HepG2 (cell line): Measurements from ENCODE around the gene GLUL. TPM values are rescaled to one million over a fixed set of nuclear protein-coding genes. Genes with fewer than 3 reads are reported as not detected.
A peak's percentile ranks its signal among the peaks of the same experiment; 100 is the strongest.

Experiments
- DDIT3 ChIP-seq: sonication (generic); formaldehyde crosslinking; IDR thresholded peaks from 2 replicates; pipeline ENCODE4 v1.4.0; 2020; ENCODE audit warnings: mild to moderate bottlenecking, missing genetic modification reagents
- FOXA1 ChIP-seq, 2 experiments: fragments of 450-650 bp in 1 of 2; sonication (generic) in 1 of 2; formaldehyde crosslinking in 1 of 2; IDR thresholded peaks; 2 replicates each; pipeline versions ENCODE4 v1.4.0 to v1.6.1; 2016 to 2020; ENCODE audit warnings: missing genetic modification reagents in 1 of 2
- GABPA ChIP-seq, 2 experiments: IDR thresholded peaks; 2 replicates each; pipeline ENCODE4 v1.6.1; 2011 to 2016; ENCODE audit warnings: low read depth in 2 of 2, low read length in 1 of 2, missing biosample characterization in 1 of 2, missing genetic modification characterization in 1 of 2
- GPBP1L1 ChIP-seq: sonication (generic); formaldehyde crosslinking; IDR thresholded peaks from 2 replicates; pipeline ENCODE4 v1.5.0; 2020; ENCODE audit warnings: mild to moderate bottlenecking, missing genetic modification reagents
- RXRB ChIP-seq: IDR thresholded peaks from 2 replicates; pipeline ENCODE4 v1.6.1; 2016; ENCODE audit warnings: borderline replicate concordance, missing genetic modification reagents, missing compliant biosample characterization
- SRF ChIP-seq: IDR thresholded peaks from 2 replicates; pipeline ENCODE4 v1.6.1; 2011; ENCODE audit warnings: mild to moderate bottlenecking, low read depth, low read length, moderate library complexity
- ZKSCAN5 ChIP-seq: sonication (generic); formaldehyde crosslinking; IDR thresholded peaks from 2 replicates; pipeline ENCODE4 v1.5.1; 2020; ENCODE audit warnings: mild to moderate bottlenecking, missing genetic modification reagents
- ZNF232 ChIP-seq: sonication (generic); formaldehyde crosslinking; IDR thresholded peaks from 2 replicates; pipeline ENCODE4 v1.4.0; 2020; ENCODE audit warnings: missing genetic modification reagents, borderline replicate concordance
- ZNF407 ChIP-seq: sonication (generic); formaldehyde crosslinking; IDR thresholded peaks from one replicate; pipeline ENCODE4 v1.5.1; 2020; ENCODE audit warnings: mild to moderate bottlenecking, missing genetic modification reagents; ENCODE audit errors: not compliant biosample characterization
- ZNF513 ChIP-seq: sonication (generic); formaldehyde crosslinking; conservative IDR thresholded peaks from 2 replicates; pipeline ENCODE4 v1.5.0; 2020; ENCODE audit warnings: missing genetic modification reagents
- ZNF549 ChIP-seq: sonication (generic); formaldehyde crosslinking; IDR thresholded peaks from 2 replicates; pipeline ENCODE4 v1.5.0; 2020; ENCODE audit warnings: missing genetic modification reagents
- ZNF761 ChIP-seq: sonication (generic); formaldehyde crosslinking; conservative IDR thresholded peaks from 2 replicates; pipeline ENCODE4 v1.4.0; 2020; ENCODE audit warnings: mild to moderate bottlenecking, missing genetic modification reagents
- polyA plus RNA-seq, 8 experiments: library from polyadenylated mRNA; depleted of rRNA in 3 of 8; stranded (reverse) in 7 of 8; unstranded in 1 of 8; fragments of >200 nt; fragmentation: Illumina TruSeq in 4 of 8; extraction: Trizol in 4 of 8; gene quantifications; 2 replicates each; pipeline versions ENCODE4 v1.2.1 to v1.2.3, GENCODE V29; 2011 to 2016; ENCODE audit warnings: low read depth in 4 of 8, missing spikeins in 1 of 8, mixed read lengths in 1 of 8; ENCODE audit not compliant: insufficient read depth in 1 of 8
- total RNA-seq, 5 experiments: library from RNA; depleted of rRNA; stranded (reverse); fragments of >200 nt; fragmentation: Illumina TruSeq; extraction: Trizol; gene quantifications; 2 replicates each; pipeline ENCODE4 v1.2.3, GENCODE V29; 2016; ENCODE audit warnings: low read depth in 1 of 5
- TF ChIP-seq, protein P1 (sequence below): sonication (generic); formaldehyde crosslinking; IDR thresholded peaks from 2 replicates; pipeline ENCODE4 v1.8.1; 2023; ENCODE audit warnings: mild to moderate bottlenecking, missing genetic modification reagents

GLUL gene
- total and polyA plus RNA-seq, 2 of the 13 experiments (the other 11 are each of a cell fraction or from before 2014, with no cell fraction given) = 423 to 827 TPM

DNA sequence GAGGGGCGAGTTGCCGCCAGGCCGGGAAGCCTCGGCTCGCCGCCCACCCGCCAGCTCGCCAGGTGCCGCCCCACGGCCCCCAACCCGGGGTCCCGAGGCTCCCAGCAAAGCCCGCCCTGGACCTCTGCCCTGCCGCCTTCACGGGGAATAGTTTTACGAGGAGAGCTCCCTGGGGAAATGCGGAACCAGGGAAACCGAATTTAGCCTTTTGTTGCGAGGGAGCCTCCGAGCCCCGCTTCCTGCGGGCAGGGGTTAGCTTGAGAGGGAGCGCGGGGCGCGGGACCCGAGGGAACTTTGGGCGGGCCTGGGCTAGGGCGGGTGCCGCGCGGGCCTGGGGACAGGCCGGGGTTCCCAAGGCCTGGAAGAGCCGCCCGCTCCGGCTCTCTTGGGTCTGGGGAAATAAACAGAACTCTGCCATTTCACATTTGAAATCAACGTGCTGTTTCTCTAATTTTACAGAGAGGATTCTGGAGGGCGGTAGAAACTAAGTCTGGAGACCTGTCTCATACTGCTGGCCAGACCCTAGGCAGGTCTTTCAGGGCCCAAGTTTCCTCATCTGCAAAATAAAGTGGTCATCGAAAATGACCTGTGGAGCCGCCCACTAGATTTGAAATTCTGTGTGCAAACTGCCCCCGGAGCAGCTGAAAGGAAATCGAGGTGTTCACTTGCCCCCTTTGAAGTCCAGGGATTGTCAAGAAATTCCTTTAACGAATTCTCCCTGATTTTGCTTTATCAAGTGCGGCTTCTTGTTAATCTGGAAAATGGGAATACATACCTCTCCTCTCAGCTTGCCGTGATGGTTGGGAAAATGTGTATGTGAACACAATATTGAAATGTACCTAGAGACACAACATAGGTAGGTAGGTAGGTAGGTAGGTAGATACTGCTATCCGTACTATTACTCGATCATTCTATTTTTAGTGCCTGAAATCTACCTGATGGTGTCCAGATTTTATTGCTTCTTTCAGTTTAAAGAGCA lies 749 bp upstream of the GLUL start (continued):
- TF ChIP-seq, protein P1, sequence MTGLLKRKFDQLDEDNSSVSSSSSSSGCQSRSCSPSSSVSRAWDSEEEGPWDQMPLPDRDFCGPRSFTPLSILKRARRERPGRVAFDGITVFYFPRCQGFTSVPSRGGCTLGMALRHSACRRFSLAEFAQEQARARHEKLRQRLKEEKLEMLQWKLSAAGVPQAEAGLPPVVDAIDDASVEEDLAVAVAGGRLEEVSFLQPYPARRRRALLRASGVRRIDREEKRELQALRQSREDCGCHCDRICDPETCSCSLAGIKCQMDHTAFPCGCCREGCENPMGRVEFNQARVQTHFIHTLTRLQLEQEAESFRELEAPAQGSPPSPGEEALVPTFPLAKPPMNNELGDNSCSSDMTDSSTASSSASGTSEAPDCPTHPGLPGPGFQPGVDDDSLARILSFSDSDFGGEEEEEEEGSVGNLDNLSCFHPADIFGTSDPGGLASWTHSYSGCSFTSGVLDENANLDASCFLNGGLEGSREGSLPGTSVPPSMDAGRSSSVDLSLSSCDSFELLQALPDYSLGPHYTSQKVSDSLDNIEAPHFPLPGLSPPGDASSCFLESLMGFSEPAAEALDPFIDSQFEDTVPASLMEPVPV (CRISPR knock-in tag) = no peak
- TF ChIP-seq GPBP1L1 (CRISPR knock-in tag) (no peak), ZNF513 (CRISPR knock-in tag) (no peak), GABPA (IDR thresholded peaks at IDR 0.05; ENCODE audit: low read depth, low read length) (no peak), GABPA (CRISPR knock-in tag; IDR thresholded peaks at IDR 0.05; ENCODE audit: low read depth) (no peak), ZNF407 (CRISPR knock-in tag) (no peak), RXRB (no peak), FOXA1 (IDR thresholded peaks at IDR 0.05) (no peak), FOXA1 (CRISPR knock-in tag; IDR thresholded peaks at IDR 0.05) (no peak), ZNF549 (CRISPR knock-in tag) (no peak), SRF (no peak), ZKSCAN5 (CRISPR knock-in tag) (no peak), ZNF761 (CRISPR knock-in tag) (0 out of 2 replicates have a peak, but pooled peaks have one; percentile 12), DDIT3 (CRISPR knock-in tag) (no peak), ZNF232 (CRISPR knock-in tag) (0 out of 2 replicates have a peak, but pooled peaks have one; percentile 64)
